NCI-H345 (cell line): ENCODE results near the gene ZNF500.

Source experiments
- DNase-seq: peaks from one replicate; lab custom pipeline; 2025; lab: John Stamatoyannopoulos, UW

ZNF500 gene

GRCh38 chr16:4766875-4767628 lies at the start of gene ZNF500:
ZNF500 (minus strand) TSS chr16:4767162; CDS start chr16:4765978, 1,184 bp downstream.
- peak; percentile 98 for DNase-seq

GRCh38 chr16:4814542-4815173 lies 47.7 kb upstream of the ZNF500 start:
- DNase-seq, result no peak

GRCh38 chr16:4814046-4814445 lies 47.1 kb upstream of the ZNF500 start:
- DNase-seq, result no peak

GRCh38 chr16:4813251-4814003 lies 46.5 kb upstream of the ZNF500 start:
- DNase-seq, result no peak

- no peak for DNase-seq
Observed at GRCh38 chr16:4811773-4812172, 44.8 kb upstream of the ZNF500 start.

- no peak for DNase-seq
Observed at GRCh38 chr16:4811242-4811641, 44.3 kb upstream of the ZNF500 start.

GRCh38 chr16:4806280-4806679 lies 39.3 kb upstream of the ZNF500 start:
- DNase-seq, result no peak

- no peak for DNase-seq
Observed at GRCh38 chr16:4805231-4805630, 38.3 kb upstream of the ZNF500 start.

GRCh38 chr16:4803898-4804762 lies 37.2 kb upstream of the ZNF500 start:
- DNase-seq, result no peak

GRCh38 chr16:4803401-4803844 lies 36.5 kb upstream of the ZNF500 start:
- no peak for DNase-seq

- DNase-seq, result peak; percentile 93
Observed at GRCh38 chr16:4802659-4803287, 35.8 kb upstream of the ZNF500 start.

GRCh38 chr16:4801962-4802658 lies 35.1 kb upstream of the ZNF500 start, which contains the start of gene ROGDI:
ROGDI (minus strand) TSS chr16:4802633; CDS start chr16:4802571, 62 bp downstream.
- DNase-seq, result peak; percentile 90

GRCh38 chr16:4801051-4801961 lies 34.3 kb upstream of the ZNF500 start:
- DNase-seq, result no peak

GRCh38 chr16:4800290-4801041 lies 33.5 kb upstream of the ZNF500 start:
- DNase-seq, result no peak

GRCh38 chr16:4799171-4799855 lies 32.4 kb upstream of the ZNF500 start:
- DNase-seq, result no peak

- no peak for DNase-seq
Observed at GRCh38 chr16:4798456-4798855, 31.5 kb upstream of the ZNF500 start.

GRCh38 chr16:4797805-4798252 lies 30.9 kb upstream of the ZNF500 start:
- no peak for DNase-seq
